HG02970 (cell line): ENCODE measurements around the gene DLG5.

Experiments
- ATAC-seq: cut with Tn5 transposase; IDR thresholded peaks from one replicate; pipeline ENCODE4 v1.9.1; 2021; ENCODE audit warnings: mild to moderate bottlenecking, moderate library complexity, moderate number of reproducible peaks; ENCODE audit not compliant: unreplicated experiment, low FRiP score

DLG5 gene

DNA sequence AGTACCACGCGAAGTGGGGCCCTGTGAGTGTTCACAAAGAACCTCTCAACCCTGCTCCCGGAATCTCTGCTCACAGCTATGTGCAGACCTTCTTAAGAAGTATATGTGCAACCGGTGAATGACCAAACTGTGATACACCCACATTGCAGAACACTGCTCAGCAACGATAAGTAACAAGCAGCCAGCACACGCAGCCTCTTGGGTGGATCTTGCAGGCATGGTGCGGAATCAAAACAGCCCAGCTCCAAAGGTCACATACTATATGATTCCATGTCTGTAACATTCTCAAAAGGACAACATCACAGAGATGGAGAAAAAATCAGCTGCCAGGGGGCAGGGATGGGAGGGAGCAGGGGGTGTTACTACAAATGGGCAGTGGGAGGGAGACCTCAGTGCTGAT, 101.6 kb downstream of the DLG5 start:
- ATAC-seq, result no peak

DNA sequence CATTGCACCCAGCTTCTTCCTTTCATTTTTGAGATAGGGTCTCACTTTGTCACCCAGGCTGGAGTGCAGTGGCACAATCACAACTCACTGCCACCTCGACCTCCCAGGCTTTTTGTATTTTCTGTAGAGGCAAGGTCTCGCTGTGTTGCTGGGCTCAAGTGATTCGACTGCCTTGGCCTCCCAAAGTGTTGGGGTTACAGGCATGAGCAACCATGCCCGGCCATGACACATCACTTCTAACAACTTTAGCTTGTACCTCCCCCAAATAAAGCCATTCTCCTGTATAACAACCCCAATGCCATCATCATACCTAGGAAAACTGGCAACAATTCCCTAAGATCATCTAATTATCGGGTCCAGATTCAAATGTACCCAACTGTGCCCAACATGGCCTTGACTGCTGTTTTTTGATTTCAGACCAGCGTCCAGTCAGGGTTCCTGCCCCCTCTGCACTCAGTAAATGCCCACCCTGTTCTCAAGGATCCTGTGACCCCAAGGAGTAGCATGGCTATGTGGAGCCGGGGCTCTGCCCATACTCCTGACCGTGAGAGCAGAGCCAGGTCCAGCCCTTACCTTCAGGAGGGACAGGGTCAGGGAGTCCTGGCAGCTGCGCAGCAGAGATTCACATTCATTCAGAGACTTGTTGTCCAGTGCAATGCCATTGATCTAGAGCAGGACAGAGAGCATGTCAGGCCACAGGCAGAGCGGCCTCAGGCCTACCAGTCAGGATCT, 102.6 kb downstream of the DLG5 start:
- no peak for ATAC-seq

DNA sequence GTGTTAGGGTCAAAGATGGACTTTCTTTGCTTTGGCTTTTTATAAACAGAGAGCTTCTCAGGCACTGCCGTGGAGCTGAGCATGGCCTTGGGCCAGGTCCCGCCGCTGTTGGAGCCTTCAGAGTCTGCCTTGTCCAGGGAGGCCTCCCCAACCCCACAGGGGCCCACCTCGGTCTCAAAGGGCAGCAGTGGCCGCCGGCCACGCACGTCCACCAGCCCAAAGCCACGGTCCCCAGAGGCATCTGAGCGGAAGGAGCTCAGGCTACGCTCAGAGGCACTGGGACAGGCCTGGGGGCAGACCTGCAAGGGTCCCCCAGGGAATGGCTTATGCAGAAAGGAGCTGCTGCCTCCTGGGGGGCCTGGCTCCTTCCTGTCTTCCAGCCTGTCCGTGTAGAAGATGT, 105.0 kb downstream of the DLG5 start:
- ATAC-seq, result no peak

DNA sequence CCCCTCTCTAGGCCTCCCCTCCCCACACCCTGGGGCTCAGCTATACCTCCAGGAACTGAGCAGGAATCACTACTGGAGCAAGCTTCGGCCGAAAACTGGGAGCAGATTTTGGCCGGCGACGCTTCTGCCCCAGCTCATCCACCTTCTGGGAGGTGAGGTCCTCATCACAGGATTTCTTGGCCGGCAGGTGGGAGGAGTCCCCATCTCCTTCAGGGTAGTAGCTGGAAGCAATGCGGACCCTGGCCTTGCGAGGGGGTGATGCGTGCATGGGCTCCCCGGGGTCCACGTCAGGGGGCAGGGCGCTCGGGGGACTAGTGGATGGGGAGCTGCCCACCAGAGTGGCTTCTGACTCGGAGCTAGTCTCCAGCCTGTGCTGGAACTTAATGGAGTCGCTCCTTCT, 105.5 kb downstream of the DLG5 start:
- no peak for ATAC-seq

DNA sequence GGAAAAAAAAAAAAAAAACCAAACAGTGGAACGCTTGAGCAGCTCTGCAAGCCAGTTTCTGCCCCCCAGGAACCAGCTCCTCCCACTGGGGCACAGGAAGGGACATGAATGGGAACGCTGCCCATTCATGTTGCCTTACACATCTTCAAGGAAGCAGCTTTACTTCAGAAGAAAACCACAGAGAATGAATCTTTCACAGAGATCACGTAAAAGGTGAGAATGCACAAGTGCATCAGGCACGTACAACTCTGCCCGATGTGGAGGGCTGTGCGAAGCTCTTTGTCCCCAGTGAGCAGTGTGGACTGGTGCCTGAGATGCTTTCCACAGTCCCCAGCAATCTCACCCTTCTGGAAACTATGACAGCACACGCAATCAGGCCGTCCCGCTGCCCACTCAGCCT, 106.2 kb downstream of the DLG5 start:
- no peak for ATAC-seq

DNA sequence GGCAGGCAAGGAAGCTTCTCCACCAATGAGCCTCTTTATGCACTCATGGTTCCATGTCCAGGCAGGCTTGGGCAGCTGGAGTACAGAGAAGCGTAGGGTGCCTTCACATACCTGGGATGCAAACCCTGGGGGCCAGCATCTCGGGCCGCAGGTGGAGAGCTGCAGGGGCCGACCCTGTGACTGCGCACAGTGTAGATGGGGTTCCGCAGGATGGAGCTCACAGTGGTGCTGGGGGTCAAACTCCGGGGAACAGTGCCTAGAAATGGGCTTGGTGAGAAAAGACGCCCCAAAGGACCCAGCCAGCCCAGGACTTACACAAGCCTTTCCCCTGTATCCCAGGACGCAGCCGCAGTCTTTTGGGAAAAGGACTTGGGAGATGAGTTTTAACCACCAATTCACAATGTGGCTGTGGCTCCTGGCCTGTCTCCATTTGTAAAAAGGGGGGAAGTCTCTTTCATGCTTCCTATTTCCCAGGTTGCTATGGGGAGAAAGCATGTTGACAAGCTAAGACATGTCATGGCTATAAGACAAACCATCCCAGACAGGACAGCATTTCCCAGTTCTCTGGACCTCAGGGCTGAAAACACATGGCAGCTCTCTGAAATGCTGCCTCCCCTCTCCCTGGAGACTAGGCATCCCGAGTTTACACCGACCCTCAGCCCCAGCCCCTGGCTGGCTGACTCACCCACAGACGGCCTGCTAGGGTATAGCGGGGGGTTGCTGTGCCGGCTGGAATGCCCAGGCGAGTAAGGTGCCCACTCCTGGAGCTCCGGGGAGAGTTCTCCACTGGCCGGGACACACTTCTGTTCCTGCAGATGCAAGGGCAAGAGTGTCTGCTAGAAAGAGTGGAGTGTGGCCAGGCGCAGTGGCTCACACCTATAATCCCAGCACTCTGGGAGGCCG, 107.1 kb downstream of the DLG5 start:
- no peak for ATAC-seq

DNA sequence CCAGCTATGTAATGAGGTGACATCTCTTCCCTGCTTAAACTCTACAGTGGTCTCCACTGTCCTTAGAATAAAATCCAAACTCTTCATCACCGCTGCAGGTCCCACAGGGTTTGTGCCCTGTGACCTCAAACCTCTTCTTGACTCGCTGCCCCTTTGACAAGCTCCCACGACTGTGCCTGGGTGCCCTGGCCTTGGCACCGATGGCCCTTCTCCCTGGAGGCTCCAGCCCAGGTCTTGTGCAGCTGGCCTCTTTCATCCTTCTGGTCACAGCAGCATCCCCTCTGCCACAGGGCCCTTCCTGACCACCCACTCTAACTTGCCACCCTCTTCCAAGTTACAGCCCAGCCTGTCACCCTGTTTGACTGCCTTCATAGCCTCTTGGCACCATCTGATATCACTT, 108.2 kb downstream of the DLG5 start:
- no peak for ATAC-seq

DNA sequence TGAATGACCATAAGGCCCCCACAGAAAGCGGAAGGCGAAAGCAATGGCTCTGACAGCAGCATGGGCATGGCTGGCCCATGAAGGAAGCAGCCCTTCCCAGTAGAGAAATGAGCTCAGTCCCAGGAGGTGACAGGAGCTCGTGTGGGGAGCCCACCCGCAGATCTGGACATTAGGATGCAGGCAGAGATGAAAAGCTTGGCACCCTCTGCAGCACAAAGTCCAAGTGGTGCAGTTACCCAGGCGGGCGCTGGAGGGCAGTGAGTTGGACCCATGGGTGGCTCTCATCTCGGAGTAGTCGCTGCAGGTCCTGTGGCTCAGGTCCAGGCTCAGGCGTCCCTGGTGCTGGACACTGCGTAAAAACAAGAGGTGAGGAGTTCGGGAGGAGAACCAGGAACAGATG, 109.0 kb downstream of the DLG5 start:
- ATAC-seq, result no peak

DNA sequence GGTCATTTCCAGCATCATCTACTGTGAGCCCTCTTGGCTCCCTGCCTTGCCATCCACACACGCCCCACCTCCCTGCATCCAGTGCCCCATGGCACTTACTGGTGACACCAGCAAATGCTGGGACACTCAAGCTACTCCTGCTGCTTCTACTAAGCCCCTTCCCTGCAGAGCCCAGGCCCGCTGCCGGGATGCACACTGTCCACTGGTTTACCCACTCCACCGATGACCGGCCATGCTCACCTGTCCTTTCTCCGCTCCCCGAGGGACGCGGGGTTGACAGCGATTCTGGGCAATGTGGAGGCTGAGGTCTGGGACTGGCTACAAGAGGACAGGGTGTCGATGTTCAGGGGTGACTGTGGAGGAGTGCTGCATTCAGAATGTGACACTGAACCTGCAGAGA, 110.2 kb downstream of the DLG5 start:
- ATAC-seq, result no peak

DNA sequence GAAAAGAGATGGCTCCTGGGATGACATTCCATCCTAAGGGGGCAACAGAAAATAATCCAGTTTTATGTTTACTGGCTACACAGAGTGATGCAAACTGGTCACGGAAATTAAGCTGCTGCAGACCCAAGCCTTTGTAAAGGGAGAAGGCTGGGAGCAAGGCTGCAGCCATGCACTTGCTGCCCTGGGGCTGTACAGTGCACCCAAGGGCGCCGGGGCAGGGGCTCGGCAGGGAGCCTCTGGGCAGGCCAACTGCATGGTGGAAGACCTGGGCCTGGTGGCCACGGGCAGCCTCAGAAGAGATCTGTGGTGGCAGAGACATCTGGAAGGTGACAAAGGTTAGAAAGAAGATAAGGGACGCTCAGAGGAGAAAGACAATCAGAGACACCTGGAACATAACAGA, 113.8 kb downstream of the DLG5 start:
- no peak for ATAC-seq

DNA sequence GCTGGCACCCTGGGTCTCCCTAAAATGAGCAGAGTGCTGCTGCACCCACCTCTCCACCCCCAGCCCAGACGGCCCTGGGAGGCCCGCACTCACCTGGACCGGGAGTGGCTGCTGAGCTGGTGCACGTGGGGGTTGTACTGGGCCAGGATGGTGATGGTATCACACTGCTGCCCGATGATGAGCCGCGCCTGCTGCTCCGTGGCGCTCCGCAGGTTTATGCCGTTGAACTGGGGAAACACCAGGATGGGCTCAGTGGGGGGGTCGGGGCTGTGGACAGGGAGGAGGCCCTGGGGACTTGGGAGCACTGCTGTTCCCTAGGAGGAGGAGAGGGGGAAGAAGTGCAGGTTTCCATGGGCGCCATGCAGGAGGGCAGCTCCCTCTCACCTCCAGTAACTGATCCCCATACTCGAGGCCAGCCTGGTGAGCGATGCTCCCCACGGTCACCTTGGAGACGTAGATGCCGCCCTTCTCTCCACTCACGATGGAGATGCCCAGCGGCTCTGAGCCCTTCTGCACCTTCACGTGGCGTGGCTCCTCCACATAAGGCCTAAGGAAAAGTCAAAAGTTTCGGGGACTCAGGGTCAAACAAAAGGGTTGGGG, 114.6 kb downstream of the DLG5 start:
- ATAC-seq, result no peak

DNA sequence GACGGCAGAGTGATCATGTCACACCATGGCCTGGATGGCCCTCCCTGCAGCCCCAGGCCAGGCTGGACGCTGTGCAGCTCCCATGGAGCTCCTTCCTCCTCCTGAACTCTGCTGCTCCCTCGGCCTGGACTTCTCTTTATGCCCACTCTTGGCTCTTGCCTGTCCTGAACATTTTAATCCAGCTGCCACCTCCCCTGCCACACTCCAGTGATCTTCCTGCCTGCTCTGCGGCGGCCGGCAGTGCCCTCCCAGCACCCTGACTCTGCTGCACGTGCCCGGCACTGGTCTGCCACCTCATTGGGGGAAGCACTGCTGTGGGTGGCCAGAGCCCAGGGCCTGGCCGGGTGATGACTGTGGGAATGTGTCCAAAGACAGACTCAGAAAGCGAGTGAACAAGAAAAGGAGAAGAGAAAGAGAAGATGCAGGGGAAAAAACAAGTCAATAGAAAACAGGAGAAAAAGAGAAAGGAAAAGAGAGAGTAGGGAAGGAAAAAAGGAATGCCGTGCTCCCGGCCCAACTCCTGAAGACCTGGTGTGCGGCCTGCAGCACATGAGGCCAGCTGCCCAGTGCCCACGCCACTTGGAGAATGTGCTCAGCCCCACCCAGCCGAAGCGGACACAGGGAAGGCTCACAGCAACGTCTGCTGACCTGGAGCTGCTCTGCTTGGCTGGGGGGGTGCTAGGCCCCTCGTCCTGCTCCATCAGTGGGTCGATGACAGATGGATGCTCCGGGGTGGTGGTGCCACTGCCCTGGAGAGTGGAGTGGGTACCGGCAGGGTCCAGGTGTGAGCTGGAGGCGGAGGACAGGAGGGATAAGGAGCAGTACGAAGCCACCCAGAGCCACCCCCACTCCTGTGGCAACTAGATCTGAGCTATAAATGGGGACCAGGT, 115.9 kb downstream of the DLG5 start:
- no peak for ATAC-seq

DNA sequence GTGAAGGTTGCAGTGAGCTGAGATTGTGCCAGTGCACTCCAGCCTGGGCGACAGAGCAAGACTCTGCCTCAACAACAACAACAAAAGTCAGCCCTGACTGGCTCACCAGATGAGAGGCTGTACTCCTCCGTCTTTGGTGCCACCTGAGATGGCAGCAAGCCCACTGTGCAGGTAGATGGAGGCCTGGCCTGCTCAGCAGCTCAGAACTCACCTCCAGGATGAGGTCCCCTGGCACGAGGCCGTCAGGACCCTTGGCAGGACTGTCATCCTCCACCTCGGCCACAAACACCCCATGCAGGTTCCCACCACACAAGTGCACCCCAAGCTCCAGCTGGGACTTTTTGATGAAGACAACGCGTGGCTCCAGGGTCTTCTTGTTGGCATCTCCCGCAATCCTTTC, 117.2 kb downstream of the DLG5 start:
- ATAC-seq, result no peak

DNA sequence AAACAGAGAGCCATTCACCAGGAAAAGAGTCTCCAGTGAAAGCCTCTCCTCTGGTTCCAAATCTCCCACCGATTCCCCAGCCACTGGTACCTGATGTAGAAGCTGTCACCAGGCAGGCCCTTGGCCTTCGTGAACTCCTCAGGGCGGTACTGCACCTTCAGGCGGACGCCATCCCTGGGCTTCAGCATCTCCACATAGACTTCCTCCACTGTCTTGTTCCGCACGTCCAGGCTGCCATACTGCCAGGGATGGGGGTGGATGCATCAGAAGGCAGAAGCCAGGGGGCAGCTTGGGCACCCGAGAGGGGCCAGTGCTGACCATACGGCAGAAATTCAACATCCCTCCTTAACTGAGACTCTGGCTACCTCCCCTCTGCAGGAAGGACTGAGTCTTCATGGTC, 118.8 kb downstream of the DLG5 start:
- no peak for ATAC-seq

DNA sequence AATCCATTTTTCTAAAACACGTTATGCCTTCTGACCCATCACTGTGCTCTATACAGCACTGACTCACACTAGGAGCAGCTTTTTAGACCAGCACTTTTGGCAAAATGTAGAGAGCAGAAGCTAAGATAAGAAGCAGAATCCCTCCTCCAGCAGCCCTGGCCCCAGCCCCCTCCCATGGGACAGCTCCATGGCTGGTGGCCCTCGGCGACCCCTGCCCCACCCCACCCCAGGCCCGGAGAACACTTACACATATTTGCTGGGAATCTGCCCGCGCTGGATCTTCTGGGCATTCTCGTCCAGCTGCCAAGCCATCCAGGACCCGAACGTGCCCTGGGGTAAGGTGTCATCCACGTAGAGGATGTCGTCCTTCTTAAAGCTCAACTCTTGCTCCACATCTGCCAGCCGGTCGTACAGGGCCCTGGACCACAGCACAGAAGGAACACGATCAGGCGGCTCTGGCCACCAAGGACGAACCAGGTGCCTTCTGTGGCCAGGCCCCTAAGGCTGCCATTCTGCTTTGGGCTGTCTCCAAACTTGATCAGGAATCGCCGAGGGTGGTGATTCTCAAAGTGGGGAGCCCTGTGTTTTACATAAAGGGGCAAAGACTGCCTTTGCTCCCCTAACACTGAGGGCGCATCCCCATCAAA, 119.9 kb downstream of the DLG5 start:
- ATAC-seq, result no peak

DNA sequence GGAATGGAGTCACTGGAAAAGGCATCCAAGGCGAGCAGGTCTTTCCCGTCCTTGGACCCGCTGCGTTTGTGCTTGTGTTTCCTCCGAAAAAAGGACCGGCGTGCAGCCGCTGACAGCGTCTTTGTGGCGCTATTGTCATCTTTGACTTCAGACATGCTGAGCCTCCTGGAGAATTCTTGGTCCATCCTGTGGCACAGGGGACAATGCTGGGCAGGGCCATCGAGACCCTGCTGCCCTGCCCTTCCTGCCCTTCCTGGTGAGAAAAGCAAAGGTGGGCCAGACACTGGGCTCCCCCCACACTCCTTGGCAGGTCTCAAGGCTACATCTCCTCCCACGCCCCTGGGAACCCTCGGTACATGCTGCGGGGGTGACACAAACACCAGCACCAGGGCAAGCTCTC, 120.9 kb downstream of the DLG5 start:
- ATAC-seq, result no peak

DNA sequence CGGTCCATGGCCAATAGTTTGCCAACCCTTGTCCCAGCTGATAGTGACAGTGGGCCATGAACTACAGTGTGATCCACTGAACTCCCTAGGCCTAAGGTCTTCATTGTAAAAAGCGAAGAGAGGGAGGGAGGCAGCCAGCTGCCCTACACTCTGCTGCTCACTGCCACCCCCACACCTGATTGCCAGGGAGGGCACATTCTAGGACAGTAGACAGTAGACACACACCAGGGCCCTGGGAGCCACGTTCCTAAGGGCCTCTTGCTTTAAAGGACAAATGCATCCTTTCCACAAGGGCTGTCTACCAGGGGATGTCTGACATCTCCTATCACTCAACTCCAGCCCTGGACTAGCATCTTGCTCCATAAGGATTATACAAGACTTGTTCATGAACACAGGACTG, 122.2 kb downstream of the DLG5 start:
- no peak for ATAC-seq

DNA sequence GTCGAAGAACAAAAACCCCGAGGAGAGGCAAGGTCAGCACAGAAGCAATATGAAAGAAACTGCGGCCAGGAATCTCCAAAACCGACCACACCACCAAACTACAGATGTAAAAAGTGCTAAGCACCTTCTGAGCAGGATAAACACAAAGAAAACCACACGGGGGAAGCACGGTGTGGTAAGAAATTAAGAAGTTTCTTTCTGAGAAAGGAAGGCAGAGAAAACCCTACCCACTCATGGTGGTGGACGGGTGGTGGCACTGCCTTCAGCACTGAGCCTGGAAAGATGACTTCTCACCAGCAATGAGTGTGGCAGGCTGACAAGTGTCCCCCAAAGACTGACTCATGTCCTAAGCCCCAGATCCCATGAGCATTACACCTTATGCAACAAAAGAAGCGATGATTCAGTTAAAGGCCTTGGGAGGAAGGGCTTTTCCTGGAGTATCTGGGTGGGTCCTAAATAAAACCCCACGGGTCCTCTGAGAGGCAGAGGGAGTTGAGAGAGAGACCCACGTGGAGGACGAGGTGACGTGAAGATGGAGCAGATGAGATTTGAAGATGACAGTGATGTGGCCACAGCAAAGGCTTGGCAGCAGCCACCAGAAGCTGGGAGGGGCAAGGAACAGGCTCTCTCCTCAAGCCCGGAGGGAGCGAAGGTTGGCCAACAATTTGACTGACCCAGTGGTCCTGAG, 124.9 kb downstream of the DLG5 start:
- ATAC-seq, result no peak

DNA sequence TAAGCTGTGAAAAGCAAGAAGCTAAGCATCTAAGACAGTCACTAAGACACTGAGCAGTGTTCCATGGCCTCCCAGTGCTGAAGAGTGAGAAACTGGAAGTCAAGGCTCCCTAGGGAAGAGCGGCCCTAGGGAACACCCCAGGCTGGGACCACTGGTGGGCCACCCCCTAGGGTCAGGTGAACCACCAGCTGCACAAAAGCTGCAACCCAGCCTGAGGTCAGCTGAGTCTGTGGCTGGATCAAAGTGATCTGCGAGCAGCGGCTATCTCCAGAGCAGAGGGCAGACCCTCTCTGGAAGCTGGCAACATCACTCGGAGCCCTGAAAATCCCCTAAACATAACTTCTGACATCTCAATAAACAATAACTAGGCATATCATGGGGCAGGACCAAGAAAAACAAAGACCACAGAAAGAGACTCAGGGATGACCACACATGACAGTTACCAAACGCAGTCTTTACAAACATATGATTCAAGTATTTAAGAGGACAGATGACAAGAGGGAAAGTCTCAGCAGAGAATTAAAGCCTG, 125.8 kb downstream of the DLG5 start:
- no peak for ATAC-seq
